ENCODE measurements around the gene GYPC.
"Not testable (repeated sequence)": the region's sequence is repeated elsewhere in the genome, so short reads cannot be mapped to it uniquely, and the experiment has no call there.

Gene GYPC, protein sequence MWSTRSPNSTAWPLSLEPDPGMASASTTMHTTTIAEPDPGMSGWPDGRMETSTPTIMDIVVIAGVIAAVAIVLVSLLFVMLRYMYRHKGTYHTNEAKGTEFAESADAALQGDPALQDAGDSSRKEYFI

DNA sequence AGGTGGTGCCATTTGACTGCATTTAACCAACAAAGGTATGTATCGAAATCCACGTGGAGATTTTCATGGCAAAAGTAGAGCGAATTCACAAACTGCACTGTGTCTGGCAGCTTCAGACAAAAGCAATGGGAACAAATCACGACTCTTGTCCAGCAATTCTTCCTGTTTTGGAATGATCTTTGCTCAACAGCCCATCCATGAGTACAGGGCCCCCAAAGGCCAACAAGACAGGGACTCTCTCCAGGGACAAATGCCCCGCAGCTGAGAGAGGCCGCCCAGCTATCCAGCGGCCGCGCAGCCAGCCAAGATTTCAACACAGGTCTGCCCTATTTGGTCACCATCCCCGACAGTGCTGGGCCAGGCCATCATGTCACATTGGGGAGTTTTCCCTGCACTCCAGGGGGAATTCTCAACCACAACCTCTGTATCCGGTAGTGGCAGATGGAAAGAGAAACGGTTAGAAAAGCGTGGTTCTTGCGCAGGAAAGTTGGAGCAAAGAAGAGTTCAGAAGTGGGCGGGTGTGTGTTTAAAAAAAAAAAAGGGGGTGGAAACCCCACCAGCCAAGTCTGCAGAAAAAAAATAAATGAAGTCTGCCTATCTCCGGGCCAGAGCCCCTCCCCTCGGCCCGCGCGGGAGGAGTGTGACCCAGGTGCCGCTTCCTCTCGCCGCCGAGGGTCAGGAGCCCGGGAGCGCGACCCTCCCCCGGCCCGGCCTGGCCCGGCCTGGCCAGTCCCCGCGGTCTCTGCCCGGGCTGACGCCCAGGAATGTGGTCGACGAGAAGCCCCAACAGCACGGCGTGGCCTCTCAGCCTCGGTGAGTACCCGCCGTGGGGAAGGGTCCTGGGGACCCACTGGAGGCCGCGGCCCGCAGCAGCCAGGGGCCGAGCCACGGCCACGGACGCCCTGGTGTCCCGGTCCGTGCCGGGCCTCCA is at the start of gene GYPC:
Gene GYPC (plus strand): TSS at position 659 of the 931 bp plus-strand sequence. CDS start 106 bp downstream, at position 765.
- peak; percentile 83 for DNase-seq (ENCODE audit: low spot score)

DNA sequence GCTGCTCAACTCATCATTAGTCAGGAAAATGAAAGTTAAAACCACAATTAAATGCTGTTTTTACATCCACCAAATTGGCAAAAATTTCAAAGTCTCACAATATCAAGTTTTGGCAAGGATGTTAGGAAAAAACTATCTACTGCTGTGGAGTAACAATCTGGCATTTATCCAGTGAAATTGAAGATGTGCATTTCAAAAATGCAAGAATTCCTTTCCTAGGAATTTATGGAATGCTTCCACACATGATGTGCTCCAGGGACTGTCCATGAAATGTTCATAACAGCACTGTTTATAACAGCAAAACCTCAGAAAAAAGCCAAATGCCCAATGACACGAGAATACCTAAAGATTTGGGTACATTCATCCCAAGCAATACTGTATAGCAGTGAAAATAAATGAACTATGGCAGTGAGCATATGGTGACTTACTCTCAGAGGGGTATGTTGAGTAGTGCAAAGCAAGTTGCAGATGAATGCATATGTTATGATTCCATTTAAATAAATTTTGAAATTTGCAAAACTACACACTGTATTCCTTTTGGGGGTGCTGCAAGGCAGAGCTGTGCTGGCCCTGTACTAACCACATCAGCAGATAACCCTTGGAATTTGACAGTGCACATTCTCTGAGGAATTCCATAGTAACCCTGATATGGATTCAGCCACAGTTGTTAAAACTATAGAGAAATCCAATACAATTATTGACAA is 41.3 kb upstream of the GYPC start:
- no peak for DNase-seq (ENCODE audit: low spot score)

DNA sequence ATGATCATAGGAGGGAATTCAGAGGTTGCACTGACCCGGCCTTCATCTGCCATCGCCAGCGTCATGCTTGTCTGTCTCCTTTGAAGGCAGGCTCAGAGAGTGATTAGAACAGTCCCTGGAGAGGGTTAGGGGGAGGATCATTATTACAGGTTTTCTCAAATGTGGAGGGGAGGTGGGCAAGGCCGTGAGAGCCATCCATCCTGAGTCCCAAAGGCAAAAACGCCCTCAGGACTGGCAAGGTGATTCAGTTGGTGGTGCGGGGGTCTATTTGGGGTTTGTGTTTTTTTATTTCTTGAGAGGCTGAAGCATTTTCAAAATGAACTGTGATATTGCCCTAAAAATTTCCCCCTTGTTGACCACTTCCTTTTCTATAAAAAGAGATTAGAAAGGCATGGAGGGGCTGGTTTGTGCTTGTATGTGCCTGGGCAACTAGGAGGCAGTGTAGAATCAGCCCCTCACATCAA is 39.3 kb upstream of the GYPC start:
- DNase-seq (ENCODE audit: low spot score): no peak

DNA sequence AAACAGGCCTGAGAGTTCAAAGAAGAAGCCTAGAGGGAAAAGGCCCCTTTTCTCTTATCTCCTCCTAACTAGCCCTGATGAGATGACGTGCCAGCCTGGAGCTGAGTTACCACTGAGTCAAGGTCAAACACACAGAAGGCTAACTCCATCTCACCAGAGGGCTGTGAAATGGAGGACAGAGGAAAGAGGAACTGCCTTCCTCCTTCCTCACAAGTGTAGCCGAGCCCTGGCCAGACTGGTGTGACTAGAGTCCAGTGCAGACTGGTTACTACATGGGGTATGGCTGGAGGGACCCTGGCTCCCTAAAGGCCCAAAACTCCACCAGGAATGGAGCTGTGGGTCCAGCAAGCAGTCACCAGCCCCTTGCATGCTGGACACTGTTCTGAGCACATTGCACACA is 35.7 kb upstream of the GYPC start:
- no peak for DNase-seq (ENCODE audit: low spot score)

DNA sequence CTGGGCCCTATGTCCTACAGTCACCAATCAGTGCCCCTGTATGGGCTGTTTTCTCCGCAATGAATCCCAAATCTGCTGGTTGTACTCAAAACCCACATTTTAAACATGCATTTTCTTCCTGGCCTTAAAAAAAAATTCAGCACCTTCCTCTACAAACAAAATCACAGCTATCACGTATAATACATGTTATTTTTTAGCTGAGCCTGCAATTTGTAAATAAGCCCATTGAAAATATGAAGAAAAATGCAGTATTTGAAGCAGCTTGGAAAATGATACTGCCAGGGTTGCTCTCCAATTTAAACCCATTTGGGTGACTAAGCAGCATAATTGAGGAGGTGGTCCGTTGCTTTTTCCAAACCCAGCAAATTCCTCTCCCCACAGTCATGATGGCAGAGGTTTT is 33.0 kb upstream of the GYPC start:
- no peak for DNase-seq (ENCODE audit: low spot score)

DNA sequence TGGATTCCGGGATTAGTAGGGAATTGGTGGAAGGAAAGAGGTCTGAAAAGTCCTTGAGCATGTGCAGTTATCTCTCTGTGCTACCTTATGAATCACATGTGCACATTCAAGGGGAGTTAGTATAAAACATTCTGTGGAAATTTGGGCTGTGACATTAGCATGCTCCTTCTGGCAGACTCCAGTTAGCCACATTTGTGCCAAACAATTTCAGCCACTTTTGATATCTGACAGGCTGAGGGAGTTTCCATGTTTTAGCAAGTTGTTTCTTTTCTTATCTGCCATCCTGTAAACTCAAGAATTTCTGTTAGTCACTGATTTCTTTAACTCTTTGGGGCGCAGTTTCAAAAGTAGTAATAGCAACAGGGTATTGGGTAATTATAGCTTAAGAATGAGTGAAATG is 28.3 kb upstream of the GYPC start:
- no peak for DNase-seq (ENCODE audit: low spot score)

DNA sequence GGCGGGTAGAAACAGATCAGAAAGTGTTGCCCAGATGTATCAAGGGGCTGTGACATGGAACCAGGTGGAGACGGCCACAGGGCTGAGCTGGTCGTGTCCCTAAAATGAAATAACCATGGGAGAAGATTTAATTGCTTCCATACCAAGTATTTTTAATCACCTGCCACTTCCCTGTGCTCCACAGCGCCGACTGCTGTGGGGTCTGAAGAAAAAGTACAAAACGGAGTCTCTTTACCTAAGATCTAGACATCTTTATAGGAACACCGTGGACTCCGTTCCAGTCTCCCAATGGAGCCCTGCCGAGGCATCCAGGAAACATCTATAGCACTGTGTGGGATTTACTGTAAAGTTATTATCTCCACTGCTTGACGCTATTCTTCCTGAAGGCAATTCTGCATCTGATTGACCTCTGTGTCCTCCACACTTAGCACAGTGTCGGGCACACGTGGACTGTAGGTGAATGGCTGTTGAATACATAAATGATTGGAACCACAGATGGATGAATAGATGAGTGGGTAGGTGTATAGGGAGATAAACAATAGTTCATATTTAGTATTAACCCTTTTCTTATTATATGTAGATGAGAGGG is 21.6 kb upstream of the GYPC start:
- no peak for DNase-seq (ENCODE audit: low spot score)

DNA sequence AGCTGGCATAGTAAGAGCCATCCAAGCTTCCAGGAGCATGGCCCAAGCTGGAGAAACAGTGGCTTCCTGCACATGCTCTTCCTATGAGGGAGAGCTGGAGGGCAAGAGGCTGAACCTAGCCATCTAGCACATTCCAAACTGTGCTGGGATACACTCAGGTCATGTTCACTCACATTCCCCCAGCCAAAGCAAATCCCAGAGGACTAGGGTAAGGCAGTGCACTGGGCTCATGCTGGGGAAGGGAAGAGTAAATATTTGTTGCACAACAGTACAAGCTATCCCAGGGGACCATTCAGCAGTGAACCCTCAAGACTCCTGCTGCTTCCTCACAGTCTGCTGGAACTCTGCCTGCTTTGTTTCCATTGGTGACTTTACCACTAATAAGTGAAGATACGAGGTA is 20.7 kb upstream of the GYPC start:
- DNase-seq (ENCODE audit: low spot score): no peak

DNA sequence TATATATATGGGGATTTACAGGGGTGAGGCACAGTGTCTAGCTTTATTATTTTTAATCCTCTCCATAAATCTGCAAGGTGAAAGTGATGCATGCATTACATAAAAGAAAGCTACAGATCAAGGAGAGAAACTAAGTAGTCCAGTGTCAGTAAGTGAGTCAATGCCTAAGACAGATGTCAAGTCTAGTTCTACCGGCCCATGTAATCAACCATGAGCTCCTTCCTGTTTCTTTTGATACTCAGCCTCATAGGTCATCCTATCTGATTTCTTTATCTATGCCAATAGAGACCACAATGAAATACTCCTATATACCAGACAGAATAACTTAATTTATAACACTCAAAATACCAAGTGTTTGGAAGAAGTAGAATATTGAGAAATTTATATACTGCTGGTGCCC is 20.2 kb upstream of the GYPC start:
- DNase-seq (ENCODE audit: low spot score): no peak

DNA sequence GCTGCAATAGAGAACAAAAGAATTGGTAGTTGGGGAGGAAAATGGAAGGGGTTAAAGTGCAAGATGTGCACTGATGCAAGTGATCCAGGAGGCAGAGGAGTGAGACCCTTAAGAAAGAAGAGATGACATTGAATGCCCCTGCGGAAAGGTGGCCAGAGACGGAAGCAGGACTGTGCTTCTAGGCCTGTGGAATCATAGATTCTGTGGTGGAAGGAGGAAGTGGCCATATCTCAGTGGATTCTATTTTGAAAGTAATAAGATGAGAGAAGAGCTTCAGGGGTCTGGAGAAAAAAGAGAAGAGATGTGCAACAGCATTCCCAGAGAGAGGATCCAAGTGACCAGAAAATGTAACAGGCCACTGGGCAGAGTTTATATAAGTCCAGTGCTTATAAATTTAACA is 18.6 kb upstream of the GYPC start:
- no peak for DNase-seq (ENCODE audit: low spot score)

DNA sequence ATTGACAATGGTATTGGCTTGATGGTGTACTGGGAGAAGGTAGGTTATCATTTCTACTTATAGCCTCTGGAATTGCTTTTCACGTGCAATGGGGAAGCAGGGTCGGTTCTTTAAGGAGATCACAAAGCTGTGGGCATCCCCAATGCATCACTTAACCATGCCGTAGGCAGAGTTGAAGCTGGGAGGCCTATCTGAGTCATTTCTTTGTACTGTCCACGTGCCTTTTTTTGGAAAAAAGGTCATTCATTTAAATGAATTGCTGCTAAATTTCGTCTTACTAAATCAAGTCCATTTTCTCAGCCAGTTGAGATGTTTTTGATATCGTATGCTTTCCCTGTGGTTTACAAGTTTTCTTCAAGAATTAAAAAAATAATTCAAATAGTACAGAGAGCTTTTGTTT is 17.2 kb upstream of the GYPC start:
- DNase-seq (ENCODE audit: low spot score): no peak

DNA sequence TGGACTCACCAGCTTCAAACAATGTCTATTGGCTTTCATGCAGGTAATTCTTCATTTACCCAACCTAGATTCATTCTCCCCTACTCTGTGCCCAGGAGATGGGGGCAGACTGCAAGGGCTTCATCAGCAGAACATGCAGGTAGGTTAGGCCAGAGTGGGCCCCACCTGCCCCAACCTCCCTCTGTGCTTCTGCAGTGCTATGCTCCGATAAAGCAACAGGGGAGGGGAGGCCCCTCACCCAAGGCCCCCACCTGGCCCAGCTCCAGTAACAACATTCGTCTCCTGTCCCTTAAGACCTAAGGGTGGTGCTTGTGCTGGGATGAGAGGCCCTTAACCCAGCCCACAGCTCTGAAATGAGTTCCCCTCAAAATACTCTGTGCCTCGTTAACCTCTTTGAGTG is 16.7 kb upstream of the GYPC start:
- no peak for DNase-seq (ENCODE audit: low spot score)

DNA sequence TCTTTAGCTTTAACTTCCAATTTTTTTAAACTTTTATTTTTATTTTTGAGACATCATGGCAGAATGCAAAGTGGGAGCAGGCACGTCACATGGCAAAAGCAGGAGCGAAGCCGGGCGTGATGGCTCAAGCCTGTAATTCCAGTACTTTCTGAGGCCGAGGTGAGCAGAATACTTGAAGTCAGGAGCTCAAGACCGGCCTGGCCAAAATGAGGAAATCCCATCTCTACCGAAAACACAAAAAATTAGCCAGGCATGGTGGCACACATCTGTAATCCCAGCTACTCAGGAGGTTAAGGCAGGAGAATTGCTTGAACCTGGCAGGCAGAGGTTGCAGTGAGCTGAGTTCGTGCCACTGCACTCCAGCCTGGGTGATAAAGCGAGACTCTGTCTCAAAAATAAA is 14.7 kb upstream of the GYPC start:
- not testable (repeated sequence) for DNase-seq (ENCODE audit: low spot score)

DNA sequence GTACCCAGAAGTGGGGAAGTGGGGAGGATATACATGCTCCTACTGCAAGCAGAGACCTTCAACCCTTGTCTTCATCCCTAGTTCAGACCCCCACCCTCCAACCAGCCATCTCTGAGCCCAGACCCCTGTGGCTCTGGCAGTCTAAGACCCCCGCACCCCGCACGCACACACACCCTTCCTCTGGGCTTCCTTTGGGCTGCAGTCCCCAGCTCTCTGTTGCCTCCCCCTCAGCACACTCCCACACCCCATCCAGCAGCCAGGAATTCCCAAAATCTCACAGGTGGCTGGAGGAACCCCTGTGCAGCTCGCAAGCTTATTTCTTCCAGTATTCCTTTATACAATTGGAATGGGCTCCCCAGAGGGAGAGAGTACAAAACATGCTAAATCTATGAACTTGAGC is 13.9 kb upstream of the GYPC start:
- no peak for DNase-seq (ENCODE audit: low spot score)

DNA sequence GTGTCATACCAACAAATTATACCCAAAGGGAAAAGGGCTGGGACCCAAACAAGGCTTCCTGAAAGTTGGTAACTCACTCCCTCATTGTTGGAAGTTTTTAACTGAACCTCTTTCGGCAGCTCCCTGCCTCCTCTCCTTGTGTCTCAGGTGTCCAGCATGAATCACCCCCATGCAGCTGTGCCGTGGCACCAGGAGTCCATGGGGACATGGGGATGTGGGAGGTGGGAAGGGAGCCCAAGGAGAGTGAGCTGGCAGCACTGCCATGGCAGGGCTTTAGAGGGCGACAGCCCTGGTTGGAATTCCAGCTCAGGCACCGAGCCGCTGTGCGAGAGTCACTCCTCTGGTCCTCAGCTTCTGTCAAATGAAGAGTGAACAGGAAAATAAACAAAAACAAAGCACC is 12.5 kb upstream of the GYPC start:
- DNase-seq (ENCODE audit: low spot score): no peak

DNA sequence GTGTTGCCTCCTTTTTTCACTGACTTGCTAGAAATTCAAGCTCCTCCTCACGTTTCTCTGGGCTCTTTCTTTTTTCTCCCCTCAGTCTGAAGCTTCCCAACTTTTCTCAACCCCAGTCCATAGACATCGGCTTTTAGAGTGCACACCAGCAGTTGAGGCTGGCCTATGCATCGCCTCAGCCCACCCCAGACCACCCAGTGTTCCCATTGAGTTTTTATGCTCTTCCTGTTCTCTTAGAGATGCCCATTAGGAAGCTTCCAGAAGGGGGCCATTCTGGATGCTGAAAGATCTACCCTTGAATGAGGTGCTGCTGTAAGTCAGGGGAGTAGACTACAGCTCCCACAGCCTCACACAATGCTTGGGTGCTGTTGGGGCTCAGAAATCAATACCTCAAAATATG is 12.0 kb upstream of the GYPC start:
- no peak for DNase-seq (ENCODE audit: low spot score)

DNA sequence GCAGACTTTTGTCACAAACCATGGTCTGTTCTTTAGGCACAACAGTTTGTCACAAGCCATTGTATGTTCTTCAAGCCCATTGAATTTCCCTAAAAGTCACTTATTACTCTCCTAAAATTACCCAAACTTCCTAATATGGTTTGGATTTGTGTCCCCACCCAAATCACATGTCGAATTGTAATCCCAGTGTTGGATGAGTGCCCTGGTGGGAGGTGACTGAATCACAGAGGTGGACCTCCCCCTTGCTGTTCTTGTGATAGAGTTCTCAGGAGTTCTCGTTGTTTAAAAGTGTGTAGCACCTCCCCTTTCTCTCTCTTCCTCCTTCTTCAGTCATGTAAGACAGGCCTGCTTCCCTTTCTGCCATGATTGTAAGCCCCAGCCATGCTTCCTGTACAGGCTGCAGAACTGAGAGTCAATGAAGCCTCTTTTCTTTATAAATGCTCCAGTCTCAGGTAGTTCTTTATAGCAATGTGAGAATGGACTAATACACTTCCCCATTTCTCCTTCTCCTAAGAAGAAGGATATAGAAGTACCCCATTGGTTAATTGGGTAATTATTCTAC is 11.2 kb upstream of the GYPC start:
- no peak for DNase-seq (ENCODE audit: low spot score)

DNA sequence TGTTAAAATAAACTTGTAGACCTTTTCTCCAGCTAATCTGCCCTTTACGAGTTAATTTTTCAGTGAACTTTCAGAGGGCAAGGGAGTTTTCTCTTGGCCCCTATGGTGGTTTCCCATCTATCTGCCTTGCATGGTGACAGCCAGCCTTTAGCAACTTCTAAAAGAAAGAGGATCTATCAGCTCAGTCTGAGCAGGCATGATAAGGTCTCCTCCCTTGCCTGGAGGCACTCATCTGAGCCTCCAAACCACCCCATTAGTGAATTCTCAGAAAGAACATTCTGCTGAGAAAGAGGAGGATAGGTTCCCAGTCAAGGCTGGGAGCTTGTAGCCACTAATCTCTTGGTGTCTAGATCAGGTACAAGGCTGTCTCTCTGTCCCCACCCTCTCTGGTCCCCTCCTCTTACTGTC is 10.7 kb upstream of the GYPC start:
- DNase-seq (ENCODE audit: low spot score): no peak

DNA sequence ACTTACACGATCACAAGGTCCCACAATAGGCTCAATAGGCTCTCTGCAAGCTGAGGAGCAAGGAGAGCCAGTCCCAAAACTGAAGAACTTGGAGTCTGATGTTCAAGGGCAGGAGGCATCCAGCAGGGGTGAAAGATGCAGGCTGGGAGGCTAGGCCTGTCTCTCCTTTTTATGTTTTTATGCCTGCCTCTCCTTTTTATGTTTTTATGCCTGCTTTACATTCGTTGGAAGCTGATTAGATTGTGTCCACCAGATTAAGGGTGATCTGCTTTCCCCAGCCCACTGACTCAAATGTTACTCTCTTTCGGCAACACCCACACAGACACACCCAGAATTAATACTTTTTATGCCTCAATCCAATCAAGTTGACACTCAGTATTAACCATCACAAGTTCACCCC is 9.9 kb upstream of the GYPC start:
- DNase-seq (ENCODE audit: low spot score): no peak

DNA sequence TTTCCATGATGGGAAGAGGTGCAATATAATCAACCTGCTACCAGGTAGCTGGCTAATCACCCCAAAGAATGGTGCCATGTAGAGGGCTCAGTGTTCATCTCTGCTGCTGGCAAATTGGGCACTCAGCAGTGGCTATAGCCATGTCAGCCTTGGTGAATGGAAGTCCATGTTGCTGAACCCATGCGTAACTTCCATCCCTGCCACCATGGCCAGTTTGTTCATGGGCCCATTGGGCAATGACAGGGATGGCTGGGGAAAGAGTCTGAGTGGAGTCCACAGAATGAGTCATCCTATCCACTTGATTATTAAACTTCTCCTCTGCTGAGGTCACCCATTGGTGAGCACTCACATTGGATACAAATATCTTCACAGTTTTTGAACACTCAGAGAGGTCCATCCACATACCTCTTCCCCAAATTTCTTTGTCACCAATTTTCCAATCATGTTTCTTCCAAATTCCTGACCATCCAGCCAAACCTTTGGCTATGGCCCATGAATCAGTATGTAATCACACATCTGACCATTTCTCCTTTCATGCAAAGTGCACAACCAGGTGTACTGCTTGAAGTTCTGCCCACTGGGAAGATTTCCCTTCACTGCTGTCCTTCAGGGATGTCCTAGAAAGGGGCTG is 8.1 kb upstream of the GYPC start:
- not testable (repeated sequence) for DNase-seq (ENCODE audit: low spot score)

DNA sequence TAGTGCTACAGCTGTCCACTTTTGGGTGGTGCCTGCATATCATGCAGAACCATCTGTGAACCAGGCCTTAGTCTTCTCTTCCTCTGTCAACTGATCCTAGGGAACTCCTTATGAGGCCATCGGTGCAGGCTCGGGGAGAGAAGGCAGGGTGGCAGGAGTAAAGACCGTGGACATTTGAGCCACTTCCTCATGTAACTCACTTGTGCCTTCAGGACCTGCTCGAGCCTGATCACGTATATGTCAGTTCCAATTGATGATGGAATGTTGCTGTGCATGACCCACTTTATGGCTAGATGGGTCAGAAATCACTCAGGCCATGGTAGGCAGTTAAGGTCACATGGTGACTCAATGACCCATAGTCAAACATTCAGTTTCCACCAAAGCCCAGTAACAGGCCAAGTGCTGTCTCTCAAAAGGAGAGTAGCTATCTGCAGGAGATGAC is 7.6 kb upstream of the GYPC start:
- DNase-seq (ENCODE audit: low spot score): not testable (repeated sequence)

DNA sequence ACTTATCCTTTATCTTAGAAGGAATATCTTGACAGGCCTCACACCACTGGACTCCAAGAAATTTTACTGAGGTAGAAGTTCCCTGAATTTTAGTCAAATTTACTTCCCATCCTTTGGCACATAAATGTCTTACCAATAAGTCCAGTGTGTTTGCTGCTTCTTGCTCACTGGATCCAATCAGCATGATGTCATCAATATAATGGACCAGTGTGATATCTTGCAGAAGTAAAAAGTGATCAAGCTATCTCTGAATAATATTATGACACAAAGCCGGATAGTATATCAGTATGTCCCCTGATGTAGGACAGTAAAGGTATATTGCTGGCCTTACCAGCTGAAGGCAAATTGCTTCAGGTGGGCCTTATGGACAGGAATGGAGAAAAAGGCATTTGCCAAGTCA is 6.9 kb upstream of the GYPC start:
- no peak for DNase-seq (ENCODE audit: low spot score)

Measured in left forelimb (tissue), 1 donor.